ENCODE data around the gene CRY1. TPM values are rescaled to one million over a fixed set of nuclear protein-coding genes. Genes with fewer than 3 reads are reported as not detected.

CRY1 gene
- total RNA-seq, 1 donor from 2014 or later = 16.9 TPM

- no peak overlapping the region for H3K27ac ChIP-seq
- H3K9me3 ChIP-seq = no peaks in the 10 kb centered on the region
- no peak overlapping the region for H3K4me3 ChIP-seq
- no peak for TF ChIP-seq CTCF (IDR thresholded peaks at IDR 0.05)
- H3K4me1 ChIP-seq = no peaks in the 10 kb centered on the region
- intact Hi-C loops (cut with DNase I) = no loop called here
- ATAC-seq = no peak
- peaks cover 20% of the 10 kb centered on the region for H3K27me3 ChIP-seq
- H3K36me3 ChIP-seq = no peaks in the 10 kb centered on the region
- DNase-seq = no peak
Observed at GRCh38 chr12:107126796-107127481, 33.6 kb upstream of the CRY1 start.

- ATAC-seq = no peak
- intact Hi-C loops (cut with DNase I) = no loop called here
- TF ChIP-seq CTCF (IDR thresholded peaks at IDR 0.05) = no peak
Observed at GRCh38 chr12:107125833-107126232, 32.5 kb upstream of the CRY1 start.

GRCh38 chr12:107122452-107122958, 29.2 kb upstream of the CRY1 start:
- Histone ChIP-seq H3K27me3 (peaks cover 26% of the 10 kb centered on the region), H3K4me3 (no peak overlapping the region), H3K9me3 (no peaks in the 10 kb centered on the region), H3K36me3 (no peaks in the 10 kb centered on the region), H3K4me1 (no peaks in the 10 kb centered on the region), H3K27ac (no peak overlapping the region)
- DNase-seq (no peak), ATAC-seq (no peak)
- no peak for TF ChIP-seq CTCF (IDR thresholded peaks at IDR 0.05)
- intact Hi-C loops (cut with DNase I) = no loop called here

More at GRCh38 chr12:107125833-107126232, 32.5 kb upstream of the CRY1 start:
- Histone ChIP-seq H3K36me3 (no peaks in the 10 kb centered on the region), H3K4me1 (no peaks in the 10 kb centered on the region), H3K27me3 (peaks cover 26% of the 10 kb centered on the region), H3K9me3 (no peaks in the 10 kb centered on the region), H3K4me3 (no peak overlapping the region), H3K27ac (no peak overlapping the region)
- no peak for DNase-seq

GRCh38 chr12:107119091-107119490, 25.7 kb upstream of the CRY1 start:
- ATAC-seq (no peak), DNase-seq (no peak)
- TF ChIP-seq CTCF (IDR thresholded peaks at IDR 0.05) = no peak
- H3K4me1 ChIP-seq = no peaks in the 10 kb centered on the region
- no peaks in the 10 kb centered on the region for H3K36me3 ChIP-seq
- H3K4me3 ChIP-seq = no peak overlapping the region
- intact Hi-C loops (cut with DNase I) = no loop called here
- H3K27me3 ChIP-seq = peaks cover 25% of the 10 kb centered on the region
- H3K27ac ChIP-seq = no peak overlapping the region
- H3K9me3 ChIP-seq = no peaks in the 10 kb centered on the region

- Histone ChIP-seq H3K4me3 (no peak overlapping the region), H3K9me3 (no peaks in the 10 kb centered on the region), H3K36me3 (no peaks in the 10 kb centered on the region), H3K4me1 (no peaks in the 10 kb centered on the region), H3K27ac (no peak overlapping the region), H3K27me3 (peaks cover 20% of the 10 kb centered on the region)
- no peak for TF ChIP-seq CTCF (IDR thresholded peaks at IDR 0.05)
- ATAC-seq = no peak
- DNase-seq = no peak
- intact Hi-C loops (cut with DNase I) = no loop called here
Observed at GRCh38 chr12:107118624-107119023, 25.3 kb upstream of the CRY1 start.
